NB4 (cell line): ENCODE results near the gene CLASP2.

Source experiments
- CTCF ChIP-seq: IDR thresholded peaks from one replicate; pipeline ENCODE4 v1.5.1; 2012; ENCODE audit warnings: low read depth, low read length
- MAX ChIP-seq: IDR thresholded peaks from 2 replicates; pipeline ENCODE4 v1.6.1; 2011; ENCODE audit warnings: low read depth, low read length
- MYC ChIP-seq: IDR thresholded peaks from 2 replicates; pipeline ENCODE4 v1.6.1; 2011; ENCODE audit warnings: low read depth, low read length
- POLR2A ChIP-seq: IDR thresholded peaks from 2 replicates; pipeline ENCODE4 v1.6.1; 2011; ENCODE audit warnings: mild to moderate bottlenecking; ENCODE audit not compliant: insufficient read length; ENCODE audit errors: extremely low read depth

- TF ChIP-seq CTCF (no peak), POLR2A (no peak), MAX (no peak), MYC (no peak)
These were observed 139.5 kb downstream of the CLASP2 start for GRCh38 chr3:33578325-33579177.
